ENCODE measurements around the gene ANKRD63.

Gene ANKRD63

DNA sequence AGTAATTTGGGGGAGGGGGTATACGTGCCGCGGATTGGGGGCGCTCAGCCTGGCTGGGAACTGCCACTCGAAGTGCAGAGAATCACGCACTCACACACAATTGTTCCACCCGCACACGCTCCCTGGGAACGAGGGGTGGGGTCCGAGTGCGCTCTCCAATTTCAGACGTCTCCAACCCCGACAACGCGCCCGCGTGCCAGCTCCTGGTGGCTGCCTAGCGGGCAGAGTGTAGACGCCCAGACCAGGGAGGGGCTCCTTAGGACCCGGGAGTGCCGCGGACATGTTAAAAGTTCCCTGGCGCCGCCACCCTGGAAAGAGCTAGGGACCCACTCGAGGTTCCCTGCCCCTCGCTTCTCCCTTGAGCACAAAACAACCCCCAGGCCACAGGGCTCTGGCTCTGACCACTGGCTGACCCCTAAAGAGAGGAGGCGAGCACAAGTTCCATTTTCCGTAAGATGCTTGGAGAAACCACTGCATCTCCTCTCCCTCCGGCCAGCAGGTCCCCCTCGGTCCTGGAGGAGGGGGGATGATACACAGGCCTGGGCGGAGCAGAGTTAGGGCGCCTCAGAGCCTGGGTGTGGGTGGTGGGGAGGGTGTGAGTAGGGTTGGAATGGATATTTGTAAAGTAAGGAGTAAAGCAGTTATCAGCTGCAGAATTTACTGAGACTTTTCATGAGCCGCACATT lies 894 bp upstream of the ANKRD63 start:
- peaks cover 27% of the 10 kb centered on the region for H3K27me3 ChIP-seq (replicated peaks; ENCODE audit: control insufficient read depth, insufficient read depth, low read length)
- no peak for DNase-seq (ENCODE audit: low read depth)

DNA sequence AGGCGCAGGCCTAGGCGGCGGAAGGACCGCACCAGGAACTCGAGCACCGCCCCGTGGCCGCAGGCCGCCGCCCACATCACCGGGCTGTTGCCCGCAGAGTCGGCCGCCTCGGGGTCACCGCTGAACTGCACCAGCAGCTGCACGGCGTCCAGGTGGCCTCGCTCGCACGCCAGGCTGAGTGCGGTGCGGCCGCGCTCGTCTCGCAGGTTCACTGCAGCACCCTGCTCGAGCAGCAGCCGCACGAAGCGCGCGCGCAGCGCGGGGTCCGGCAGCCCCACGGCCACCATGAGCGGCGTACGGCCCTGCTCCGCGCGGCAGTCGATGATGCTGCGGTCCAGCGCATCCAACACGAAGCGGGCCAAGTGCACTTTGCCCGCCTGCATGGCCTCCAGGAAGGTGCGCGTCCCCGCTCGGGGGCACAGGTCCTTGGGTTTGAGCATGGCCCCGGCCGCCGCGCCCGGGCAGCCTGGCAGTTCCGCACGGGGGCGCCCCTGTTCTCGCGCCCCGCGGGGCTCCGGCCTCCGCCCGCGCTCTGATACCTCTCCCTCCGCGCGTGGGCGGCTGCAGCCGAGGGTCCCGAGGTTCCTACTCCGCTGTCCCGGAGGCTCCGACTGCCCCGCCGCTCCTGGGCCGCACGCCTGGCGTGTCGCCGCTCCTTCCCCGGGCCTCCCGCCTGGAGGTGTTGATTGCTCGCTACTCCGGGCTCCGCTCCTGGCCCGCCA lies 556 bp downstream of the ANKRD63 start:
- Histone ChIP-seq H3K4me3 (ENCODE audit: low read length) (peak overlapping the region; percentile 56), H3K27me3 (replicated peaks; ENCODE audit: control insufficient read depth, insufficient read depth, low read length) (peaks cover 36% of the 10 kb centered on the region), H3K36me3 (ENCODE audit: control insufficient read depth, insufficient read depth, low read length, severe bottlenecking) (no peaks in the 10 kb centered on the region), H3K9me3 (ENCODE audit: control insufficient read depth, low read length) (no peaks in the 10 kb centered on the region), H3K9ac (ENCODE audit: low read length) (no peak overlapping the region), H3K4me1 (ENCODE audit: control insufficient read depth, insufficient read depth, low read length) (peaks cover 17% of the 10 kb centered on the region)
- DNase-seq (ENCODE audit: low read depth) = peak; percentile 36

More for the DNA sequence above, 894 bp upstream of the ANKRD63 start:
- Histone ChIP-seq H3K4me3 (ENCODE audit: low read length) (no peak overlapping the region), H3K9me3 (ENCODE audit: control insufficient read depth, low read length) (no peaks in the 10 kb centered on the region), H3K9ac (ENCODE audit: low read length) (no peak overlapping the region), H3K4me1 (ENCODE audit: control insufficient read depth, insufficient read depth, low read length) (peaks cover 17% of the 10 kb centered on the region), H3K36me3 (ENCODE audit: control insufficient read depth, insufficient read depth, low read length, severe bottlenecking) (no peaks in the 10 kb centered on the region)

DNA sequence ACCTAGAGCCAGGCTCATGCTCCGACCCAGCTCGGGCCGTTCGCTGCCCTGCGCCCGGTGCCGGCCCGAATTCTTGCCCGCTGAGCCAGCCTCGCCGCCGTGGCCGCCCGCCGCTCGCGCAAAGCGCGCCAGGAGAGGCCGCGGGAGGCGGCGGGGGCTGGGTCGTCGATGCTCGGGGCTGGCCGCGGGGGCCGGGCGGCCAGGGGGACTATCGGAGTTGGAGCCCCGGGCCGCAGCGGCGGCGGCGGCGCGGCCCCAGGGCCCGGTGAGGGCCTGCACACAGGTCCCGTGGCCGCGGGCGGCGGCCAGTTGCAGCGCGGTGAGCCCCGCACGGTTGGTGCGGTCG lies 1.1 kb downstream of the ANKRD63 start:
- peaks cover 40% of the 10 kb centered on the region for H3K27me3 ChIP-seq (replicated peaks; ENCODE audit: control insufficient read depth, insufficient read depth, low read length)
- H3K4me1 ChIP-seq (ENCODE audit: control insufficient read depth, insufficient read depth, low read length) = peaks cover 17% of the 10 kb centered on the region

DNA sequence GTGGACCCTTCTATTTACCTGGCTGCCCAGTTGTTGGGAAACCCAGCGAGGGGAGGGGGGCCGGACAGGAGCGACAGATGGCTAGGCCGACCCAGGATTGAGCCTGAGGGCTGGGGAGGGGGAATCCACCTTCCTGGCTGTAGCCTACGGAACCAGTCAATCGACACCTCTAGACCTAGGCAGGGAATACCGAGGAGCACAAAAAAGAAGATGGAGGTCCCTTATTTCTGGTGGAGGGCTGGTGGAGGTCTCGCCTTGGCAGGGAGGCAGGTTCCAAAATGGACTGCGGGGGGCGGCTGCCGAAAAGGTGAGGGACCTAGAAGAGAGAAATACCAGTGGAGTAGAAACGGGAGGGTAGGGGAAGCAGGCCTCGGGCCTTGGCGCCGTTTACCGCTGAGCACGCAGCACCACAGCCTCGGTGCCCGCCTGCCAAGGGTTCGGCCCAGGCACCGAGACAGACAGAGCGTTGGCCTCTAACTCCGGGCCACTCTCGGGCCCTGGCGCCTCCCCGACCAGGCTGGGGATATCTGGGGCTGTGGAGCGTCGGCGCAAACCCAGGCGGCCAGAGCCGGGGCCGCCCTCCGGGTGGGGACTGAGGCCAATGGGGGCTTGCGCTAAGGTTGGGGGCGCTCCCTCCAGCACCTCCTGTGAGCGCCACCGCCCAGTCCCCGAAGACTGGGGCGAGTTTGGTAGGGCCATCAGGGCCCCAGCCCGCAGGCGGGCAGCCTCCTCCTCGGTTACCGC lies 1.6 kb downstream of the ANKRD63 start:
- no peaks in the 10 kb centered on the region for H3K36me3 ChIP-seq (ENCODE audit: control insufficient read depth, insufficient read depth, low read length, severe bottlenecking)
- H3K4me3 ChIP-seq (ENCODE audit: low read length) = no peak overlapping the region
- H3K4me1 ChIP-seq (ENCODE audit: control insufficient read depth, insufficient read depth, low read length) = peaks cover 17% of the 10 kb centered on the region

More for the DNA sequence above, 1.1 kb downstream of the ANKRD63 start:
- no peak overlapping the region for H3K9ac ChIP-seq (ENCODE audit: low read length)
- no peaks in the 10 kb centered on the region for H3K9me3 ChIP-seq (ENCODE audit: control insufficient read depth, low read length)
- peak; percentile 21 for DNase-seq (ENCODE audit: low read depth)
- H3K4me3 ChIP-seq (ENCODE audit: low read length) = peak overlapping the region; percentile 56
- no peaks in the 10 kb centered on the region for H3K36me3 ChIP-seq (ENCODE audit: control insufficient read depth, insufficient read depth, low read length, severe bottlenecking)

DNA sequence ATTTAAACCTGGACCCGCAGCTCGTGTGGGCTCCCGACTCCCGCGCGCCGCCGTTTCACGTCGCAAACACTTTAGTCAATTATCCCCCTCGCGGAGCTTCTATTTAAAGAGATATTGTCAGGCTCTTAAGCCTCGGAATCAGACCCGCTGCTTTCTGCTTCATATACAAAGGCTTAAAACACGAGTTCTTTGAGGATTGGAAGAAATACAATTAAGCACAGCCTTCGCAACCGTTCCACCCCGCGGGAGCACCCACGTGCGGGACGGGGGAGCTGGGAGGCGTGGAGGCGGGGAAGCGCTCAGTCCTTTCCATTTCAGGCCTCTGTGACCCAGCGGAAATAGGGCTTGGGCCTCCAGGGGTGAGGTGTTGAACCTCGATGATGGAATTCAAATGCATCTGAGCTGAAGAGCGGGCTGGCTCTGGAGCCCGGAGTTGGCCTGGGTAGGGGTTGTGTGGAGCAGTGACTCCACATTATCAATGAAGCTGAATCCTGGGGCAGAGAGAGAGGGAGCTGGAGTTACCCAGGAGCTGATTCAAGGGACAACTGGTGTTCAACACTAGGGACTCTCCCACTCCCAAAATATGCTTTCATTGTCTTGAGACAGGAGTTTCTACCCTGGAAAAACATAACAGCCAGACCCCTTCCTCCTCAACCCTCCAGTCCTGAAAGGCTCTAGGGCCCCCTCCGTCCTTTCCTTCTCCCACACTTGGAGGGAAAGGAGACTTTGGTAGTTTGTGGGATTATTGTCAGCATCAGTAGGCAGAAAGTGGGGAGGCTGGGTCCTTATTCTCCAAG lies 2.4 kb downstream of the ANKRD63 start:
- no peak for DNase-seq (ENCODE audit: low read depth)
- Histone ChIP-seq H3K4me3 (ENCODE audit: low read length) (no peak overlapping the region), H3K4me1 (ENCODE audit: control insufficient read depth, insufficient read depth, low read length) (peaks cover 12% of the 10 kb centered on the region), H3K9me3 (ENCODE audit: control insufficient read depth, low read length) (no peaks in the 10 kb centered on the region), H3K36me3 (ENCODE audit: control insufficient read depth, insufficient read depth, low read length, severe bottlenecking) (no peaks in the 10 kb centered on the region), H3K9ac (ENCODE audit: low read length) (no peak overlapping the region), H3K27me3 (replicated peaks; ENCODE audit: control insufficient read depth, insufficient read depth, low read length) (peaks cover 44% of the 10 kb centered on the region)

More for the DNA sequence above, 1.6 kb downstream of the ANKRD63 start:
- H3K27me3 ChIP-seq (replicated peaks; ENCODE audit: control insufficient read depth, insufficient read depth, low read length) = peaks cover 44% of the 10 kb centered on the region
- no peak overlapping the region for H3K9ac ChIP-seq (ENCODE audit: low read length)
- DNase-seq (ENCODE audit: low read depth) = no peak
- no peaks in the 10 kb centered on the region for H3K9me3 ChIP-seq (ENCODE audit: control insufficient read depth, low read length)

DNA sequence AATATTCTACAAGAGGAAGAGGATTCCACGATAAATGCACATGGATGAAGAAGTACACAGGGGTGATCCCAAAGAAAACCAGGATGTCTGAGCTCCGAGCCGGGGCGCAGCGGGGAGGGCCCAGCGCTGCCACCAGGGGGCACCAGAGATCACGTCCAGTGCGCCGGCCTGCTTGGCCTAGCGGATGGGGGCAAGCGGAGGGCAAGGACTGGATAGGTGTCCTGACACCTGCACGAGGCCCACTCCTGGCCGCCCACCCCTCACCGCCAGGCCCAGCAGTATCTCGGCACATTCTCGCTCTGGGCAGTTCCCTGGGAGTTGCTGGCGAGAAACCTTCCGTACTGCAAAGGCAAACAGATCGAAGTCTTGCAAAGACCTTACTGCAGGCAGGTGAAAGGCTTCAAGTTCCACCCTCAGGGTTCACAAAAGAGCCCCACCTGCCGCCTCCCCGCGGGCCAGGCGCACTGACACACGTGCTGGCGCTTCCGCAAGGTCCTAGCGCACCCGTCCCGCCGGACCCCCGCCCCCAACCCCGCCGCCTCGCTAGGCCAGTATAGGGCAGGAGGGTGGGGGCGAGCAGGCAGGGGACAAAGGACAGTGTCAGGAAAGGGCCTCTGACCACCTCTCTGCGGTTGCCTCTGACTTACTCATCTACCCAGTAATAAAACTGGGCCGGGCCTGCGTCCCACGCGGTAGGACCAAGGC lies 3.3 kb downstream of the ANKRD63 start:
- H3K27me3 ChIP-seq (replicated peaks; ENCODE audit: control insufficient read depth, insufficient read depth, low read length) = peaks cover 44% of the 10 kb centered on the region
- peaks cover 6% of the 10 kb centered on the region for H3K4me1 ChIP-seq (ENCODE audit: control insufficient read depth, insufficient read depth, low read length)
- H3K36me3 ChIP-seq (ENCODE audit: control insufficient read depth, insufficient read depth, low read length, severe bottlenecking) = no peaks in the 10 kb centered on the region
- H3K9ac ChIP-seq (ENCODE audit: low read length) = no peak overlapping the region
- H3K4me3 ChIP-seq (ENCODE audit: low read length) = no peak overlapping the region
- DNase-seq (ENCODE audit: low read depth) = peak; percentile 83
- no peaks in the 10 kb centered on the region for H3K9me3 ChIP-seq (ENCODE audit: control insufficient read depth, low read length)

DNA sequence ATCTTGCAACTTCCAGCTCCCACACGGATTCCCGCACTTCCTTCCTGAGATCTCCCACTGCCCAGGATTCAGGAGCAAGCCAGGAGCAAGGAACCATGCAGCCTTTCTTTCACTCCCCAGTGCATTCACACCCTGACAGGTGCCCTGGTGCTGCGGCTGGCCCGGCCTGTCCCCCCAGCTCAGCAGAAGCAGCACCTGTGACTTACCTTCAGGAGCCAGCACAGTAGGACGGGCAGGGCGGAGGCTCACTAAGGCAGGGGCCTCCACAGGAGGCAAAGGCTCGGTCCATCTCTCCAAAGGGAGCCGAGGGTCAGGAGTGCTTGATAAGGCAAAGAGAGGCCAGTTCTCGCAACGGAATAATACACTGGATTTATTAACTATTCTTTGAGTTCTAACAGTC lies 4.8 kb downstream of the ANKRD63 start:
- H3K9me3 ChIP-seq (ENCODE audit: control insufficient read depth, low read length) = no peaks in the 10 kb centered on the region
- H3K27me3 ChIP-seq (replicated peaks; ENCODE audit: control insufficient read depth, insufficient read depth, low read length) = peaks cover 44% of the 10 kb centered on the region
- H3K4me3 ChIP-seq (ENCODE audit: low read length) = no peak overlapping the region
- no peaks in the 10 kb centered on the region for H3K36me3 ChIP-seq (ENCODE audit: control insufficient read depth, insufficient read depth, low read length, severe bottlenecking)
- peaks cover 6% of the 10 kb centered on the region for H3K4me1 ChIP-seq (ENCODE audit: control insufficient read depth, insufficient read depth, low read length)
- no peak for DNase-seq (ENCODE audit: low read depth)
- no peak overlapping the region for H3K9ac ChIP-seq (ENCODE audit: low read length)

DNA sequence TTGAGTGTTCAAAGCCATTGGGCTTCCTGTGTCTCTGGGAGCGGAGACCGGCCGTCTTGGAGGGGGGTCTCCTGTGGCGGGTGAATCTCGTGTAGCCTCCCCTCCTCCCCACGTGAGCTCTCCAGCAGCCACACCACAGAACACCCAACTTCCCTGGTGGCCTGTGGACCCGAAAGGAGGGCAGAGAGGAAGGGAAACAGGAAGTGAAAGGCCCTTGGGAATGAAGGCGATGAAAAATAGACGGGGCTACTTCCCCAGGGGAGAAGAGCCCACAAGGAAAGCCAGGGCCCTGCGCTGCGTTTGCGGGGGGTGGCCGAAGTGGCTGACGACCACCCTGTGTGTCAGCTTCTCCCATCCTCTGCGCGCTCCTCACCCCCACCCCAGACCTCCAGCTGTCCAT lies 5.4 kb downstream of the ANKRD63 start:
- Histone ChIP-seq H3K4me1 (ENCODE audit: control insufficient read depth, insufficient read depth, low read length) (peaks cover 6% of the 10 kb centered on the region), H3K9me3 (ENCODE audit: control insufficient read depth, low read length) (no peaks in the 10 kb centered on the region), H3K27me3 (replicated peaks; ENCODE audit: control insufficient read depth, insufficient read depth, low read length) (peaks cover 44% of the 10 kb centered on the region), H3K36me3 (ENCODE audit: control insufficient read depth, insufficient read depth, low read length, severe bottlenecking) (no peaks in the 10 kb centered on the region), H3K9ac (ENCODE audit: low read length) (no peak overlapping the region), H3K4me3 (ENCODE audit: low read length) (no peak overlapping the region)
- DNase-seq (ENCODE audit: low read depth) = no peak

DNA sequence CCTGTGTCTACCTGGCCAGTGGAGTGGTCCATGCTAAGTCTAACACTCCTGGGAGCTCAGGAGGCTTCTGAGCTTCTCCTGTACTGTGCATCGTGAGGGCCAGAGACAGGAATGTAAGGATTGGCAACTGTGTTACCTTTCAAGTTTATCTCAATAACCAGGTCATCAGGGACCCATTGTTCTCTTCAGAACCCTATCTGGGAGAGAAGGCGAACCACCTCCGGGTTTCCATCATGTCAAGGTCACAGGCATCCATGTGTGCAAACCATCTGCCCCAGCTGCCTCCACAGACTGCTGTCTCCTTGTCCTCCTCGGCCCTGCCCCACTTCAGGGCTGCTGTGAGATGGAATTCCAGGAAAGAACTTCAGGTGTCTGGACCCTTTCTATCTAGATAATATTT lies 5.9 kb downstream of the ANKRD63 start:
- no peak overlapping the region for H3K9ac ChIP-seq (ENCODE audit: low read length)

DNA sequence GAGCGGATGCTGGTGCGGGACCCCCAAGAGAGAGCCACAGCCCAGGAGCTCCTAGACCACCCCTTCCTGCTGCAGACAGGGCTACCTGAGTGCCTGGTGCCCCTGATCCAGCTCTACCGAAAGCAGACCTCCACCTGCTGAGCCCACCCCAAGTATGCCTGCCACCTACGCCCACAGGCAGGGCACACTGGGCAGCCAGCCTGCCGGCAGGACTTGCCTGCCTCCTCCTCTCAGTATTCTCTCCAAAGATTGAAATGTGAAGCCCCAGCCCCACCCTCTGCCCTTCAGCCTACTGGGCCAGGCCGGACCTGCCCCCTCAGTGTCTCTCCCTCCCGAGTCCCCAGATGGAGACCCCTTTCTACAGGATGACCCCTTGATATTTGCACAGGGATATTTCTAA lies 6.9 kb downstream of the ANKRD63 start:
- DNase-seq (ENCODE audit: low read depth) = no peak
- Histone ChIP-seq H3K4me3 (ENCODE audit: low read length) (no peak overlapping the region), H3K4me1 (ENCODE audit: control insufficient read depth, insufficient read depth, low read length) (peaks cover 2% of the 10 kb centered on the region), H3K36me3 (ENCODE audit: control insufficient read depth, insufficient read depth, low read length, severe bottlenecking) (no peaks in the 10 kb centered on the region), H3K27me3 (replicated peaks; ENCODE audit: control insufficient read depth, insufficient read depth, low read length) (peaks cover 39% of the 10 kb centered on the region), H3K9me3 (ENCODE audit: control insufficient read depth, low read length) (no peaks in the 10 kb centered on the region), H3K9ac (ENCODE audit: low read length) (no peak overlapping the region)

More for the DNA sequence above, 5.9 kb downstream of the ANKRD63 start:
- H3K27me3 ChIP-seq (replicated peaks; ENCODE audit: control insufficient read depth, insufficient read depth, low read length) = peaks cover 44% of the 10 kb centered on the region
- peaks cover 2% of the 10 kb centered on the region for H3K4me1 ChIP-seq (ENCODE audit: control insufficient read depth, insufficient read depth, low read length)
- H3K4me3 ChIP-seq (ENCODE audit: low read length) = no peak overlapping the region
- H3K36me3 ChIP-seq (ENCODE audit: control insufficient read depth, insufficient read depth, low read length, severe bottlenecking) = no peaks in the 10 kb centered on the region
- H3K9me3 ChIP-seq (ENCODE audit: control insufficient read depth, low read length) = no peaks in the 10 kb centered on the region
- DNase-seq (ENCODE audit: low read depth) = no peak
